ENCODE measurements around the gene CCDC70. TPM values are rescaled to one million over a fixed set of nuclear protein-coding genes. Genes with fewer than 3 reads are reported as not detected.

CCDC70 gene
- total RNA-seq (2014; rRNA removed; shearing (Covaris generic)): not detected in 2 replicates

DNA sequence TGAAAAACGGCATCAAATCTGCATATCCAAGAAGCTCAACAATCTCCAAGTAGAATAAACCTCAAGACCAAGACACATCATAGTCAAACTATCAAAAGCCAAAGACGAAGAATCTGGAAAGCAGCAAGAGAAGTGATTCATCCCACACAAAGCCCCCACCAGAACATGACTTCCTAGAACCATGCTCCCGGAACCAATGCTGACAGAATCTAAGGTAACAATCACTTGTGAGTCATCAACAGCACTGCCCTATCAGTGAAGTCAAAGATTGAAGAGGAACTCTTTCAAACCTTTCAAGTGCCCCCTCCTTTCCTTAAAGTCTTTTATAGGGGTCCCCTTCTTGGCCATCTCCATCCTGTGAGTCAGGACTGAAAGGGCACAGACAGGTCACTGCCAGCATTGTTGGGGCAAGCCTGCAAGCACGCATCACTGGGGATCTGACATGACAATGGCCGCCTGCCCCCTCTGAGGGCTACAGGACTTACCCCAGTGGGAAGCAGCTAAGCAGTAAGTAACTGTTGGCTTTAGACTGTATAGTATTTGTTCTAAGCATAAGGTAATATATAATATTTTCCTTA is at the start of gene CCDC70:
TSS of gene CCDC70 (plus strand) at position 247 of the 578 bp plus-strand sequence. CDS start 3,443 bp downstream, outside the sequence.

DNA sequence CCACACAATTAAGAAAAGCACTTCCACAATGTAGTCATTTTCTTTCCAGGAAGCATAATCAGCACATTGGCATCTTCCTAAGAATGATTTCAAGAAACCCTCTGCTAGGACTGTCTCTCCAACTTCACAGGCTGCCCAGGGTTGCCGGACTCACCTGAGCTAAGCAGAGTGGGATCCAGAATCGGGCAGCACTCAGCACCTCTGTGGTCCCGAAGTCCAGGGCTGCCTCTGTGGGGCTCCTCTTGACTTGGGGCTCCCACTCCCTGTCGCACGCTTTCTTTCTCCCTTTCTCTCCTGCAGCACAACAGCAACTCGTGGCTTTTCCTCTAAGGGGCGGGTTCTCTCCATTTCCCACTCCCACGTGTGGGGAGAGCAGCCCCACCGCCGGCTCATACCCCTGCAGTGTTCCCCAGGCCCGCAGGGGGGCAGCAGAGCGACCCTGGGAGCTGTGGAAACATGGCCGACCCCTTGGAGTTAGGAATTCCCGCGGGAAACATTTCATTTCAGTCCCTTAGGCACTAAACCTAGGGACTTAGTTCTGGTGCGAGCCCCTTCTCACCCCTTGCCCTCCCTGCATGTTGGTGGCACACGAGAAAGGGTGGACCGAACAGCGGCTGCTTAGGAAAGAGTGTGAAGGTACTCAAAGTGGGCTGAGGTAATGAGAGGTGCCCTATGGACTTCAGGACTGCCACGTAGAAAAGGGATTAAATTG is 16.8 kb upstream of the CCDC70 start, which contains the start of gene TMEM272:
TSS of gene TMEM272 (minus strand) at position 316 of the 712 bp plus-strand sequence. CDS start 6,647 bp downstream, outside the sequence.

Other genes starting within 250 kb of the CCDC70 start
- 2.0 and 5.9 TPM in 2 replicates for gene DHRS12, start 57.8 kb upstream of the CCDC70 start, total RNA-seq (2014; rRNA removed; shearing (Covaris generic))
- not detected in 2 replicates for gene TMEM272, start 16.8 kb upstream of the CCDC70 start, total RNA-seq (2014; rRNA removed; shearing (Covaris generic))
- gene ATP7B, start 149.5 kb downstream of the CCDC70 start, total RNA-seq (2014; rRNA removed; shearing (Covaris generic)): 1.6 and 4.3 TPM in 2 replicates
- gene ALG11, start 150.4 kb downstream of the CCDC70 start, total RNA-seq (2014; rRNA removed; shearing (Covaris generic)): 15.0 and 20.5 TPM in 2 replicates
- gene UTP14C, start 162.7 kb downstream of the CCDC70 start, total RNA-seq (2014; rRNA removed; shearing (Covaris generic)): 6.9 and 7.7 TPM in 2 replicates